Stimulated activated CD4-positive, alpha-beta T cell treated with anti-CD3 and anti-CD28 coated beads, Interleukin-4, amount 100 ng/mL, for 4 hours (primary cell): Measurements from ENCODE around the gene C2orf72.
"Not testable (repeated sequence)": the region's sequence is repeated elsewhere in the genome, so short reads cannot be mapped to it uniquely, and the experiment has no call there.

Source experiments
- DNase-seq, 2 experiments: peaks; one replicate each; pipeline ENCODE4 v3.0.0-alpha.2; 2020

The C2orf72 gene

GRCh38 chr2:231037202-231037730 is at the start of gene C2orf72:
Gene C2orf72, plus strand, starts transcription at chr2:231037523. Its CDS starts 43 bp downstream, at chr2:231037566.
- DNase-seq = no peak

GRCh38 chr2:230989731-230990130 is 47.6 kb upstream of the C2orf72 start:
- no peak for DNase-seq

- no peak for DNase-seq
Measured at GRCh38 chr2:230990131-230990898, 47.0 kb upstream of the C2orf72 start.

- DNase-seq = no peak
Measured at GRCh38 chr2:230990899-230991150, 46.5 kb upstream of the C2orf72 start.

- DNase-seq = no peak
Measured at GRCh38 chr2:230991598-230991997, 45.7 kb upstream of the C2orf72 start.

- DNase-seq = no peak
Measured at GRCh38 chr2:230995821-230996220, 41.5 kb upstream of the C2orf72 start, which contains the start of gene SPATA3. Gene SPATA3, plus strand, starts transcription at chr2:230996121. Its CDS starts 113 bp downstream, at chr2:230996234.

GRCh38 chr2:230996661-230997060 is 40.7 kb upstream of the C2orf72 start:
- no peak for DNase-seq

GRCh38 chr2:230998882-230999281 is 38.4 kb upstream of the C2orf72 start:
- DNase-seq = no peak

- DNase-seq = no peak
Measured at GRCh38 chr2:230999477-230999876, 37.8 kb upstream of the C2orf72 start.

GRCh38 chr2:231000211-231000904 is 37.0 kb upstream of the C2orf72 start:
- no peak for DNase-seq

GRCh38 chr2:231001036-231001435 is 36.3 kb upstream of the C2orf72 start:
- DNase-seq = no peak

- no peak for DNase-seq
Measured at GRCh38 chr2:231001921-231002320, 35.4 kb upstream of the C2orf72 start.

GRCh38 chr2:231002641-231003040 is 34.7 kb upstream of the C2orf72 start:
- DNase-seq = no peak

- DNase-seq = no peak
Measured at GRCh38 chr2:231003186-231003585, 34.1 kb upstream of the C2orf72 start.

- not testable (repeated sequence) for DNase-seq
Measured at GRCh38 chr2:231004930-231005329, 32.4 kb upstream of the C2orf72 start.

GRCh38 chr2:231007286-231008098 is 29.8 kb upstream of the C2orf72 start:
- no peak for DNase-seq

- no peak for DNase-seq
Measured at GRCh38 chr2:231008131-231008530, 29.2 kb upstream of the C2orf72 start.

GRCh38 chr2:231009236-231009919 is 27.9 kb upstream of the C2orf72 start:
- DNase-seq = no peak

- no peak for DNase-seq
Measured at GRCh38 chr2:231010201-231010730, 27.1 kb upstream of the C2orf72 start.

- DNase-seq = no peak
Measured at GRCh38 chr2:231011526-231011925, 25.8 kb upstream of the C2orf72 start.

- DNase-seq = no peak
Measured at GRCh38 chr2:231012463-231012862, 24.9 kb upstream of the C2orf72 start.

- DNase-seq = no peak
Measured at GRCh38 chr2:231013820-231014219, 23.5 kb upstream of the C2orf72 start.

GRCh38 chr2:231015478-231015877 is 21.8 kb upstream of the C2orf72 start:
- DNase-seq = no peak
